Omental fat pad (tissue), 4 donors: Measurements from ENCODE around the gene ST3GAL3. TPM values are rescaled to one million over a fixed set of nuclear protein-coding genes. Genes with fewer than 3 reads are reported as not detected.

Source experiments
- ATAC-seq: fragments of 150-250 bp; one replicate; pipeline ENCODE4 v1.9.1; 2016; ENCODE audit warnings: mild to moderate bottlenecking, moderate library complexity; ENCODE audit not compliant: low FRiP score
- DNase-seq: peaks from one replicate; pipeline ENCODE4 v3.0.0-alpha.2; 2019; ENCODE audit warnings: low spot score
- total RNA-seq, 4 donors: library from RNA; depleted of rRNA; stranded (reverse); fragments of >200 nt; gene quantifications; one replicate each; pipeline ENCODE4 v1.1.0, GENCODE V29; 2016
- TF ChIP-seq, protein P1 (sequence below), 3 donors: fragments of 450-650 bp; IDR thresholded peaks; one replicate each; pipeline ENCODE4 v1.5.1; 2016 to 2017; ENCODE audit warnings: antibody characterized with exemption in 3 of 3, mild to moderate bottlenecking in 3 of 3, moderate library complexity in 2 of 3

The ST3GAL3 gene
- total RNA-seq, 4 donors from 2014 or later = 13.4 to 23.9 (median 20.1) TPM

DNA sequence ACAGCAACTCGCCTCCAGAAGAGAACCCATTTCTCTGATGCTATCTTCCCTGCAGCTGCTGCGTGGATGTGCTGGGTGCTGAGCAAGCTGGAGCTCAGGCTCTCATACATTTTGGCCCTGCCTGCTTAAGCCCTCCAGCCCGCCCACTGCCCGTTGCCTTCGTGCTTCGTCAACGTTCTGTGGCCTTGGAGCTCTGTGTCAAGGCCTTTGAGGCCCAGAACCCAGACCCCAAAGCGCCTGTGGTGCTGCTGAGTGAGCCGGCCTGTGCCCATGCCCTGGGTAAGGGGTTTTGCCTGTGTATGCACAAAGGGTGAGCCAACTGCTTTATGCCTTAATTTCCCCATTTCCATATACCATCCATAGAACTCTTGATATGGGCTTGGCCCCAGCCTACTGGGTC lies 263.6 kb downstream of the ST3GAL3 start:
- DNase-seq = no peak
- no peak for ATAC-seq
- TF ChIP-seq, protein P1, sequence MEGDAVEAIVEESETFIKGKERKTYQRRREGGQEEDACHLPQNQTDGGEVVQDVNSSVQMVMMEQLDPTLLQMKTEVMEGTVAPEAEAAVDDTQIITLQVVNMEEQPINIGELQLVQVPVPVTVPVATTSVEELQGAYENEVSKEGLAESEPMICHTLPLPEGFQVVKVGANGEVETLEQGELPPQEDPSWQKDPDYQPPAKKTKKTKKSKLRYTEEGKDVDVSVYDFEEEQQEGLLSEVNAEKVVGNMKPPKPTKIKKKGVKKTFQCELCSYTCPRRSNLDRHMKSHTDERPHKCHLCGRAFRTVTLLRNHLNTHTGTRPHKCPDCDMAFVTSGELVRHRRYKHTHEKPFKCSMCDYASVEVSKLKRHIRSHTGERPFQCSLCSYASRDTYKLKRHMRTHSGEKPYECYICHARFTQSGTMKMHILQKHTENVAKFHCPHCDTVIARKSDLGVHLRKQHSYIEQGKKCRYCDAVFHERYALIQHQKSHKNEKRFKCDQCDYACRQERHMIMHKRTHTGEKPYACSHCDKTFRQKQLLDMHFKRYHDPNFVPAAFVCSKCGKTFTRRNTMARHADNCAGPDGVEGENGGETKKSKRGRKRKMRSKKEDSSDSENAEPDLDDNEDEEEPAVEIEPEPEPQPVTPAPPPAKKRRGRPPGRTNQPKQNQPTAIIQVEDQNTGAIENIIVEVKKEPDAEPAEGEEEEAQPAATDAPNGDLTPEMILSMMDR (IDR thresholded peaks at IDR 0.05) = no peak

DNA sequence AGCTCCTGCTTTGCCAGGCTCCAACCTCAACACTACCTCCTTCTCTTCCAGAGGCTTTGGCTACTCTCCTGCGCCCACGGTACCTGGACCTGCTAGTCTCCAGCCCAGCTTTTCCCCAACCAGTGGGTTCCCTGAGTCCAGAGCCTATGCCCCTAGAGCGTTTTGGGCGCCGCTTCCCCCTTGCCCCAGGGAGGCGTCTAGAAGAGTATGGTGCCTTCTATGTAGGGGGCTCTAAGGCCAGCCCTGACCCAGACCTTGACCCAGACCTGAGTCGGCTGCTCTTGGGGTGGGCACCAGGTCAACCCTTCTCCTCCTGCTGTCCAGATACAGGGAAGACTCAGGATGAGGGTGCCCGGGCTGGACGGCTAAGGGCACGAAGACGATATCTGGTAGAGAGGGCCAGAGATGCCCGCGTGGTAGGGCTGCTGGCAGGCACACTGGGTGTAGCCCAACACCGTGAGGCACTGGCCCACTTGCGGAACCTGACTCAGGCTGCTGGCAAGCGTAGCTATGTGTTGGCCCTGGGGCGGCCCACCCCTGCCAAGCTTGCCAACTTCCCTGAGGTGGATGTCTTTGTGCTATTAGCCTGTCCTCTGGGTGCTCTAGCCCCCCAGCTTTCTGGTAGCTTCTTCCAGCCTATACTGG lies 264.1 kb downstream of the ST3GAL3 start:
- DNase-seq = no peak
- no peak for ATAC-seq
- TF ChIP-seq, protein P1 (IDR thresholded peaks at IDR 0.05) = no peak

DNA sequence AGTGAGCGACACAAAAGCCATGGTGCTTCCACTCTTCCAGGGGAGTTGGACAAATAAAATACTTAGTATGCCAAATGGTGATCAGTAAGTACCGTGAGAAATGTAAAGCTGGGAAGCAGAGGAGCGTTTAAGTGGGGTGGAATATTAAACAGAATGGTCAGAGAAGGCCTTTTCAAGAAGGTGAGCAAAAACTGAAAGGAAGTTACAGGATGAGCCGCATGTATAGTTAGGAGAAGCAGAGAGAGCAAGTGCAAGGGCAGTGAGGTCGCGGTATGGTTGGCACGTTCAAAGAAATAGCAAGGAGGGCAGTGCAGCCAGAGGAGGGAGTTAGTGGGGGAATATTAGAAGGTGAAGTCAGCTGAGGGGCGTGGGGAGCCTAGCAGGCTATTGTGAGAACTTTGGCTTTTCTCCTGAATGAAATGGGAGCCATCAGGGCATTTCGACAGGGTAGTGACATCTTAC lies 266.7 kb downstream of the ST3GAL3 start:
- ATAC-seq (no peak), DNase-seq (no peak)
- TF ChIP-seq, protein P1 (IDR thresholded peaks at IDR 0.05) = no peak

DNA sequence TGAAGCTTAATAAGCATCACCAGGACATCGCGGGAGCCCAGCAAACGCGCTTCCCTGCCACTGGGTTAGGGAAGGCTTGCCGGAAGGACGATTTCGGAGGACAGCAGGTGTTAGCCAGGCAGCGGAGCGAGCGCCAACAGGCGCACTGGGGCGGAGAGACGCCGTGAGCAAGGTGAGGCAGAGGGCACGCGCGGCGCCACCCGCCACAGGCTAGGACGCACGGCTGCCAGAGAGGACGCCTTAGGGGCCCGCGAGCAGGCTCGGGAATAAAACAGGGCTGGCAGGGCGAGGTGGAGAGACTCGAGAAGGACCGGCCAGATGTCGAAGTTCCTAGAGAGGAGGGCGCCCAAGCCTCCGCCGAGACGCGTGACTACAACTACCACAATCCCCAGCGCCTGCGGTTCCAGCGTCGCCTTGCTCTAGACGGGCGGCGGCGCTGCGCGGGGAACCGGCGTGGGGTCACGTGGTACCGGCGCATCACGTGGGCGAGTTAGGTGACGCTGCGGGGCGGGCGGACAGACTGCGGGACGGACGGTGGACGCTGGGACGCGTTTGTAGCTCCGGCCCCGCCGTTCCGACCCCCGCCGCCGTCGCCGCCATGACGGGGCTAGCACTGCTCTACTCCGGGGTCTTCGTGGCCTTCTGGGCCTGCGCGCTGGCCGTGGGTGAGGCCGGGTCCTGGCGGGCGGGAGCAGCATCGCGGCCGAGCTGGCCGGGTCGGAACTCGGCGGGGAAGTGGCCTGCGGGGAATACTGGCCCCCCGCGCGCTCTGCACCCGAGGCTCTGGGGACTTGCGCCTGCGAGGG lies 267.3 kb downstream of the ST3GAL3 start, which contains the start of gene ATP6V0B:
TSS of gene ATP6V0B (plus strand) at position 518 of the 806 bp plus-strand sequence. CDS start at position 599, 81 bp downstream.
- DNase-seq = peak; percentile 94
- TF ChIP-seq, protein P1 (IDR thresholded peaks at IDR 0.05) = no peak
- ATAC-seq = peak; percentile 78

DNA sequence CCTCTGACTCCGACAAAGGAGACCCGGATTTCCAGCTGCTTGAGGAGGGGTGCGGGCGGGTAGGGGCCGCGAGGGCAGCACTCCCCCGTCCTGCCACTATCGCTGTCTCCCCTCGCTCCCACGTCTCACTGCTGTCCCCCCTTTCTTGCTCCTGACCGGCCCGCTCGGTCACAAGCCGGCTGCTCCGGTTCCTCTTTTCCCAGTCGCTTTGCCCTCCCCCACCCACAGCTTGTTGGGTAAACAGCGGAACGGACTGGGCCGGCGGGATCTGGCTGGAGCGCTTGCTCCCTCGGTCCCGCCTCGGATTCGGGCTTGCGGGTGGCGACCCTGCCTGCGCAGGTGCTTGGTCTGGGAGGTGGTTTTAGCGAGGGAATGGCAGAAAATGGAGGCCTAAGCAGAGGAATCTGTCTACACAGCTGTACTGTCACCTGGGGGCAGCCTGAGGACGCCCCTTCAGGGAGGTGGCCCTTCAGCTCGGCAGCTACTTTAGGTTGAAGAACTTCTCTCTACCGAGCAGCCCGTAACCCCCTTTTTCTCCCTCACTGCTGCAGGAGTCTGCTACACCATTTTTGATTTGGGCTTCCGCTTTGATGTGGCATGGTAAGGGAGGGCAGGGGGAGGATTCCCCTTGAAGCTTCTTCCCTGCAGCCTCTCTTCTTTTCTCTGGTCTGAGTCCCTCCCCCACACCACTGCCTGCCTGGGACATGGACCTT lies 268.1 kb downstream of the ST3GAL3 start:
- DNase-seq (no peak), ATAC-seq (peak; percentile 3)
- TF ChIP-seq, protein P1 (IDR thresholded peaks at IDR 0.05) = no peak

DNA sequence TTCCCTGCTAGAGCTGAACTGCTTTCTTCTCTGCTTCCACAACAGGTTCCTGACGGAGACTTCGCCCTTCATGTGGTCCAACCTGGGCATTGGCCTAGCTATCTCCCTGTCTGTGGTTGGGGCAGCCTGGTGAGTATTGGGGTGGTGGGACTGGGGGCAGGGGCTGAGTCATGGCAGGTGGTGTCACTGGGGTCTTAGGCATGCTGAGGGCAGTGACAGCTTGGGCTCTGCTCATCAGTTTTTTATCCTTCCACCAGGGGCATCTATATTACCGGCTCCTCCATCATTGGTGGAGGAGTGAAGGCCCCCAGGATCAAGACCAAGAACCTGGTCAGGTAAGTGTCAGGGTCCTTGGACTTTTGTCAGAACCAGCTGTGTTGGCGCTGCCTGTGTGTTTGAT lies 268.7 kb downstream of the ST3GAL3 start:
- TF ChIP-seq, protein P1 (IDR thresholded peaks at IDR 0.05) = no peak
- ATAC-seq = no peak
- DNase-seq = no peak
